HepG2 (cell line): ENCODE results near the gene MEX3D. TPM values are rescaled to one million over a fixed set of nuclear protein-coding genes. Genes with fewer than 3 reads are reported as not detected.
"Not testable (repeated sequence)": the region's sequence is repeated elsewhere in the genome, so short reads cannot be mapped to it uniquely, and the experiment has no call there.

Experiments
- ATAC-seq: fragments of 200-7000 bp; cut with Tn5 transposase; 3 replicates; pipeline ENCODE4 v1.9.1; 2020; ENCODE audit warnings: mild to moderate bottlenecking, moderate library complexity
- BruUV-seq: library from RNA; stranded (reverse); fragments of 400-500 nt; replicated peaks from 2 replicates; lab custom pipeline; 2021; lab: Mats Ljungman, UMichigan
- CTCF ChIA-PET: fragments of 300-600 bp; formaldehyde crosslinking; extraction: SDS; loops from one replicate; lab custom pipeline; 2021; ENCODE audit warnings: low total read pairs, inconsistent platforms, low intra/inter-chr PET ratio; lab: Yijun Ruan, JAX
- POLR2A ChIA-PET: fragments of 350-600 bp; sonication (Branson Sonifier 250); formaldehyde crosslinking; loops from one replicate; lab custom pipeline; 2020; ENCODE audit warnings: antibody characterized with exemption, inconsistent platforms; lab: Yijun Ruan, JAX
- DNase-seq: peaks from one replicate; pipeline ENCODE4 v3.0.0-alpha.2; 2015; ENCODE audit warnings: low spot score
- FAIRE-seq: peaks from 3 replicates; lab custom pipeline; 2011; peaks lifted over from hg19 to GRCh38; lab: Jason Lieb, UNC
- H2AFZ ChIP-seq: one replicate; pipeline ENCODE4 v1.6.1; 2011; ENCODE audit warnings: low read length, inconsistent platforms
- H3K27ac ChIP-seq: fragments of 300-600 bp; 3 replicates; pipeline ENCODE4 v1.8.0; 2011; ENCODE audit warnings: mixed run types, mild to moderate bottlenecking, mixed read lengths, low read length, inconsistent platforms; ENCODE audit not compliant: insufficient read depth; ENCODE audit errors: extremely low read length
- H3K27me3 ChIP-seq, 2 experiments: fragments of 200-600 bp in 1 of 2; 2 replicates in 1 of 2; 3 replicates in 1 of 2; pipeline versions ENCODE4 v1.6.0 to v1.8.0; 2011; ENCODE audit warnings: low read length in 2 of 2, mild to moderate bottlenecking in 2 of 2, moderate library complexity in 2 of 2, inconsistent platforms in 1 of 2; ENCODE audit not compliant: insufficient read depth in 2 of 2, control insufficient read depth in 1 of 2
- H3K36me3 ChIP-seq, 2 experiments: fragments of 200-600 bp in 1 of 2; replicated peaks in 1 of 2; 2 replicates in 1 of 2; 3 replicates in 1 of 2; pipeline versions ENCODE4 v1.5.1 to v1.8.0; 2011; ENCODE audit warnings: low read length in 2 of 2, inconsistent platforms in 1 of 2; ENCODE audit not compliant: insufficient read depth in 2 of 2, control insufficient read depth in 1 of 2
- H3K4me1 ChIP-seq: 2 replicates; pipeline ENCODE4 v1.5.1; 2012; ENCODE audit warnings: low read length, inconsistent platforms; ENCODE audit not compliant: insufficient read depth
- H3K4me2 ChIP-seq: 2 replicates; pipeline ENCODE4 v1.6.0; 2011; ENCODE audit warnings: low read depth, low read length, inconsistent platforms
- H3K4me3 ChIP-seq, 3 experiments: fragments of 200-600 bp in 1 of 3; sonication (generic), shearing (Covaris generic) in 1 of 3; replicated peaks in 1 of 3; 2 replicates each; pipeline ENCODE4 v1.5.1; 2011 to 2016; ENCODE audit warnings: low read length in 3 of 3, inconsistent platforms in 2 of 3, low read depth in 2 of 3, mild to moderate bottlenecking in 2 of 3, control low read depth in 1 of 3, mixed read lengths in 1 of 3; ENCODE audit not compliant: insufficient read depth in 1 of 3
- H3K79me2 ChIP-seq: one replicate; pipeline ENCODE4 v1.6.1; 2011; ENCODE audit warnings: low read length, inconsistent platforms; ENCODE audit not compliant: insufficient read depth
- H3K9ac ChIP-seq: 2 replicates; pipeline ENCODE4 v1.6.0; 2011; ENCODE audit warnings: mild to moderate bottlenecking, low read depth, low read length, inconsistent platforms; ENCODE audit not compliant: insufficient read depth
- H3K9me3 ChIP-seq: 2 replicates; pipeline ENCODE4 v1.5.1; 2012; ENCODE audit warnings: mild to moderate bottlenecking, low read length
- H4K20me1 ChIP-seq: 2 replicates; pipeline ENCODE4 v1.6.0; 2011; ENCODE audit warnings: inconsistent platforms, mild to moderate bottlenecking, low read length, moderate library complexity; ENCODE audit not compliant: insufficient read depth
- CHD4 ChIP-seq: fragments of 200-600 bp; sonication (generic); IDR thresholded peaks from 2 replicates; pipeline ENCODE4 v1.7.0; 2017; ENCODE audit warnings: mild to moderate bottlenecking, low read length, borderline replicate concordance
- DBP ChIP-seq: sonication (generic); formaldehyde crosslinking; IDR thresholded peaks from 2 replicates; pipeline ENCODE4 v1.4.0; 2020; ENCODE audit warnings: missing genetic modification reagents; ENCODE audit errors: not compliant biosample characterization
- GATAD2A ChIP-seq: IDR thresholded peaks from 2 replicates; pipeline ENCODE4 v1.6.1; 2016
- HNRNPLL ChIP-seq: fragments of 200-400 bp; formaldehyde crosslinking; IDR thresholded peaks from 2 replicates; pipeline ENCODE4 v1.6.1; 2017; ENCODE audit warnings: mild to moderate bottlenecking, low read depth, low read length; ENCODE audit not compliant: poor library complexity, severe bottlenecking
- MZF1 ChIP-seq: sonication (generic); formaldehyde crosslinking; IDR thresholded peaks from 2 replicates; pipeline ENCODE4 v1.8.1; 2023; ENCODE audit warnings: mild to moderate bottlenecking, missing genetic modification reagents, borderline replicate concordance
- NR2F6 ChIP-seq, 2 experiments: IDR thresholded peaks; 2 replicates each; pipeline ENCODE4 v1.6.1; 2016; ENCODE audit warnings: antibody characterized with exemption in 1 of 2, mild to moderate bottlenecking in 1 of 2
- NRL ChIP-seq: sonication (generic); formaldehyde crosslinking; IDR thresholded peaks from 2 replicates; pipeline ENCODE4 v1.5.0; 2020; ENCODE audit warnings: missing genetic modification reagents, mild to moderate bottlenecking, moderate library complexity, borderline replicate concordance
- PLRG1 ChIP-seq: fragments of 450-650 bp; conservative IDR thresholded peaks from 2 replicates; pipeline ENCODE4 v1.6.1; 2016
- TEAD2 ChIP-seq: sonication (generic); formaldehyde crosslinking; IDR thresholded peaks from 2 replicates; pipeline ENCODE4 v1.9.0; 2021; ENCODE audit warnings: missing genetic modification reagents
- ZNF337 ChIP-seq: sonication (generic); formaldehyde crosslinking; IDR thresholded peaks from 2 replicates; pipeline ENCODE4 v1.5.1; 2020; ENCODE audit warnings: missing genetic modification reagents, low read depth, mild to moderate bottlenecking, borderline replicate concordance
- ZNF382 ChIP-seq: sonication (generic); formaldehyde crosslinking; IDR thresholded peaks from 2 replicates; pipeline ENCODE4 v1.5.0; 2020; ENCODE audit warnings: missing genetic modification reagents, mild to moderate bottlenecking, borderline replicate concordance
- ZNF773 ChIP-seq: sonication (generic); formaldehyde crosslinking; IDR thresholded peaks from 2 replicates; pipeline ENCODE4 v1.4.0; 2020; ENCODE audit warnings: missing genetic modification reagents, borderline replicate concordance
- ZSCAN29 ChIP-seq: sonication (generic); formaldehyde crosslinking; conservative IDR thresholded peaks from 2 replicates; pipeline ENCODE4 v1.4.0; 2020; ENCODE audit warnings: mild to moderate bottlenecking, missing genetic modification reagents
- WGBS: methylation state at CpG from one replicate; pipeline ENCODE4 v1.1.6; 2017; ENCODE audit warnings: low lambda C conversion rate; 5-methylcytosine and 5-hydroxymethylcytosine counted together
- in situ Hi-C: cut with HindIII; loops from 2 replicates; pipeline ENCODE4 v1.10.0; 2017; ENCODE audit warnings: low pct_unique_long_range_greater_than_20kb; ENCODE audit not compliant: extremely low pct_ligation_motif_present
- intact Hi-C: fragments of 100-400 bp; cut with micrococcal nuclease; formaldehyde crosslinking; loops from one replicate; pipeline ENCODE4 v1.10.0; 2022; ENCODE audit not compliant: unreplicated experiment
- polyA plus RNA-seq, 8 experiments: library from polyadenylated mRNA; depleted of rRNA in 3 of 8; stranded (reverse) in 7 of 8; unstranded in 1 of 8; fragments of >200 nt; fragmentation: Illumina TruSeq in 4 of 8; extraction: Trizol in 4 of 8; gene quantifications; 2 replicates each; pipeline versions ENCODE4 v1.2.1 to v1.2.3, GENCODE V29; 2011 to 2016; ENCODE audit warnings: low read depth in 4 of 8, missing spikeins in 1 of 8, mixed read lengths in 1 of 8; ENCODE audit not compliant: insufficient read depth in 1 of 8
- total RNA-seq, 5 experiments: library from RNA; depleted of rRNA; stranded (reverse); fragments of >200 nt; fragmentation: Illumina TruSeq; extraction: Trizol; gene quantifications; 2 replicates each; pipeline ENCODE4 v1.2.3, GENCODE V29; 2016; ENCODE audit warnings: low read depth in 1 of 5

The MEX3D gene
- total and polyA plus RNA-seq, 2 of the 13 experiments (the other 11 are each of a cell fraction or from before 2014, with no cell fraction given) = 3.6 to 17.1 TPM

GRCh38 chr19:1539749-1540148 lies 28.4 kb downstream of the MEX3D start:
- H3K4me3 ChIP-seq; in situ Hi-C loops; BruUV-seq; H3K9ac ChIP-seq; H3K9me3 ChIP-seq; H3K79me2 ChIP-seq; DNase-seq; POLR2A ChIA-PET; FAIRE-seq; H3K27me3 ChIP-seq; CTCF ChIA-PET; H3K4me1 ChIP-seq; H4K20me1 ChIP-seq; H3K4me2 ChIP-seq; H3K27ac ChIP-seq; H2AFZ ChIP-seq; H3K36me3 ChIP-seq; ATAC-seq; TF ChIP-seq NR2F6 (CRISPR knock-in tag; IDR thresholded peaks at IDR 0.05): not testable (repeated sequence)
- intact Hi-C loops = loop anchor here (10.0 kb wide), 2 partner anchors 55 to 225 kb away; partner anchors contain the start of gene MBD3
- 75% methylated on average over 11 of the region's 11 CpGs for WGBS
- TF ChIP-seq NR2F6 (IDR thresholded peaks at IDR 0.05) = peak; percentile 36

GRCh38 chr19:1538978-1539377 lies 29.1 kb downstream of the MEX3D start:
- H3K27me3 ChIP-seq = no peaks in the 10 kb centered on the region; a peak in 1 of 5 replicates
- H2AFZ ChIP-seq = no peak overlapping the region
- H3K4me1 ChIP-seq = peaks cover 8% of the 10 kb centered on the region
- TF ChIP-seq ZNF337 (CRISPR knock-in tag) (no peak), ZSCAN29 (CRISPR knock-in tag) (no peak), HNRNPLL (no peak), PLRG1 (no peak), CHD4 (no peak), DBP (CRISPR knock-in tag) (no peak), NRL (CRISPR knock-in tag) (no peak), MZF1 (CRISPR knock-in tag) (no peak), ZNF773 (CRISPR knock-in tag) (no peak), TEAD2 (CRISPR knock-in tag) (no peak), GATAD2A (CRISPR knock-in tag) (no peak), ZNF382 (CRISPR knock-in tag) (no peak)
- TF ChIP-seq, all 625 proteins: peak for 0
- Histone ChIP-seq H4K20me1 (no peaks in the 10 kb centered on the region), H3K36me3 (no peaks in the 10 kb centered on the region), H3K79me2 (no peaks in the 10 kb centered on the region), H3K4me3 (no peak overlapping the region; a peak in 1 of 6 replicates), H3K9ac (no peak overlapping the region), H3K4me2 (no peak overlapping the region; the same call in 1 of the 2 replicates), H3K27ac (no peak overlapping the region), H3K9me3 (no peaks in the 10 kb centered on the region)
- in situ Hi-C loops = no loop called here
- intact Hi-C loops = no loop called here
- WGBS = 38% methylated on average over 14 of the region's 15 CpGs
- no peak for ATAC-seq
- CTCF ChIA-PET = no interaction called here
- BruUV-seq = no TSS peak
- POLR2A ChIA-PET = no interaction called here
- no peak for DNase-seq
- no peak for FAIRE-seq

GRCh38 chr19:1535699-1536098 lies 32.4 kb downstream of the MEX3D start:
- H3K27me3 ChIP-seq, H3K79me2 ChIP-seq, H3K4me1 ChIP-seq, FAIRE-seq, H3K9ac ChIP-seq, H4K20me1 ChIP-seq, intact Hi-C loops, POLR2A ChIA-PET, H3K4me3 ChIP-seq, H3K36me3 ChIP-seq, H3K4me2 ChIP-seq, BruUV-seq, H2AFZ ChIP-seq, H3K9me3 ChIP-seq, DNase-seq, H3K27ac ChIP-seq, ATAC-seq, in situ Hi-C loops: not testable (repeated sequence)
- WGBS = 62% methylated on average over 4 of the region's 7 CpGs
- CTCF ChIA-PET = interaction anchor here (0.6 kb wide), 1 partner anchor 602 kb away, joined by 3 read pairs; no protein-coding TSS in a partner anchor
